Thyroid gland (tissue), 4 donors: ENCODE measurements around the gene WFIKKN2.

Experiments used
- CTCF ChIP-seq, 6 experiments: fragments of 200-600 bp in 3 of 6; fragments of 450-650 bp in 3 of 6; sonication (generic) in 3 of 6; IDR thresholded peaks; one replicate each; pipeline ENCODE4 v1.5.1; 2016 to 2019; ENCODE audit warnings: antibody characterized with exemption in 6 of 6, mild to moderate bottlenecking in 2 of 6, inconsistent platforms in 1 of 6, moderate library complexity in 1 of 6
- POLR2A ChIP-seq, 2 donors: fragments of 450-650 bp; IDR thresholded peaks; one replicate each; pipeline ENCODE4 v1.6.1; 2017; ENCODE audit warnings: antibody characterized with exemption in 2 of 2, mild to moderate bottlenecking in 2 of 2, moderate library complexity in 1 of 2

GRCh38 chr17:50882851-50883250 is 47.5 kb downstream of the WFIKKN2 start:
- TF ChIP-seq CTCF (IDR thresholded peaks at IDR 0.05) (no peak), POLR2A (IDR thresholded peaks at IDR 0.05) (no peak)
